IMR-90 (cell line): ENCODE measurements around the gene ZBTB26. TPM values are rescaled to one million over a fixed set of nuclear protein-coding genes. Genes with fewer than 3 reads are reported as not detected.

ENCODE experiments used
- ATAC-seq: fragments of 200-7000 bp; cut with Tn5 transposase; 2 replicates; pipeline ENCODE4 v1.9.1; 2020; ENCODE audit warnings: low read depth, mild to moderate bottlenecking, moderate library complexity
- BruUV-seq: library from RNA; stranded (reverse); fragments of 400-500 nt; replicated peaks from 2 replicates; lab custom pipeline; 2021; lab: Mats Ljungman, UMichigan
- CTCF ChIA-PET: fragments of 300-600 bp; formaldehyde crosslinking; extraction: SDS; loops from one replicate; lab custom pipeline; 2021; ENCODE audit warnings: antibody characterized with exemption; lab: Yijun Ruan, JAX
- POLR2A ChIA-PET: fragments of 300-600 bp; sonication (Branson Sonifier 250); formaldehyde crosslinking; loops from one replicate; lab custom pipeline; 2022; ENCODE audit warnings: antibody characterized with exemption; ENCODE audit not compliant: unreplicated experiment; lab: Charles Lee
- DNase-seq: peaks from one replicate; pipeline ENCODE4 v3.0.0; 2013
- H2AFZ ChIP-seq: replicated peaks from 2 replicates; pipeline ENCODE3; 2013; ENCODE audit warnings: low read length, mild to moderate bottlenecking; ENCODE audit not compliant: poor library complexity
- H2AK5ac ChIP-seq: 2 replicates; pipeline ENCODE4 v1.6.1; 2013; ENCODE audit warnings: low read depth, low read length, inconsistent platforms
- H2AK9ac ChIP-seq: replicated peaks from 2 replicates; pipeline ENCODE3; 2013; ENCODE audit warnings: mild to moderate bottlenecking, low read depth, low read length, moderate library complexity; ENCODE audit not compliant: poor library complexity
- H2BK120ac ChIP-seq: 2 replicates; pipeline ENCODE4 v1.6.1; 2013; ENCODE audit warnings: low read depth, low read length, inconsistent platforms
- H2BK15ac ChIP-seq: 3 replicates; pipeline ENCODE4 v1.6.1; 2013; ENCODE audit warnings: low read depth, low read length, inconsistent platforms
- H2BK20ac ChIP-seq: 2 replicates; pipeline ENCODE4 v1.6.1; 2013; ENCODE audit warnings: low read depth, mild to moderate bottlenecking, inconsistent platforms, low read length, moderate library complexity
- H2BK5ac ChIP-seq: 2 replicates; pipeline ENCODE4 v1.6.1; 2013; ENCODE audit warnings: mild to moderate bottlenecking, low read depth, low read length, inconsistent platforms; ENCODE audit not compliant: poor library complexity, severe bottlenecking
- H3K14ac ChIP-seq: replicated peaks from 2 replicates; pipeline ENCODE4 v1.6.1; 2013; ENCODE audit warnings: low read depth, low read length, inconsistent platforms
- H3K18ac ChIP-seq: 2 replicates; pipeline ENCODE4 v1.6.1; 2013; ENCODE audit warnings: low read depth, low read length, control low read depth
- H3K23ac ChIP-seq: 2 replicates; pipeline ENCODE4 v1.6.1; 2013; ENCODE audit warnings: low read depth, low read length, inconsistent platforms
- H3K27ac ChIP-seq: 2 replicates; pipeline ENCODE4 v1.5.1; 2013; ENCODE audit warnings: mild to moderate bottlenecking, control low read depth, low read length; ENCODE audit not compliant: insufficient read depth
- H3K27me3 ChIP-seq: 2 replicates; pipeline ENCODE4 v1.6.1; 2013; ENCODE audit warnings: low read length; ENCODE audit not compliant: control insufficient read depth, insufficient read depth
- H3K36me3 ChIP-seq: 2 replicates; pipeline ENCODE4 v1.6.1; 2013; ENCODE audit warnings: low read length, mixed read lengths; ENCODE audit not compliant: control insufficient read depth, insufficient read depth
- H3K4ac ChIP-seq: 2 replicates; pipeline ENCODE4 v1.6.1; 2013; ENCODE audit warnings: low read depth, low read length, inconsistent platforms
- H3K4me1 ChIP-seq: 2 replicates; pipeline ENCODE4 v1.6.1; 2013; ENCODE audit warnings: low read length, mixed read lengths; ENCODE audit not compliant: control insufficient read depth, insufficient read depth
- H3K4me2 ChIP-seq: 2 replicates; pipeline ENCODE4 v1.6.1; 2013; ENCODE audit warnings: low read depth, mild to moderate bottlenecking, control low read depth, low read length, moderate library complexity
- H3K4me3 ChIP-seq: 2 replicates; pipeline ENCODE4 v1.5.1; 2013; ENCODE audit warnings: low read depth, mild to moderate bottlenecking, control low read depth, low read length, moderate library complexity; ENCODE audit not compliant: insufficient read depth
- H3K56ac ChIP-seq: 2 replicates; pipeline ENCODE4 v1.6.1; 2013; ENCODE audit warnings: low read length, inconsistent platforms; ENCODE audit not compliant: insufficient read depth; ENCODE audit errors: extremely low read depth
- H3K79me1 ChIP-seq, 2 experiments: 2 replicates each; pipeline ENCODE4 v1.6.1; 2013; ENCODE audit warnings: low read length in 2 of 2, inconsistent platforms in 1 of 2, low read depth in 1 of 2
- H3K9ac ChIP-seq: 2 replicates; pipeline ENCODE4 v1.6.1; 2013; ENCODE audit warnings: low read depth, low read length, control low read depth
- H3K9me1 ChIP-seq: 2 replicates; pipeline ENCODE4 v1.6.1; 2013; ENCODE audit warnings: low read length, inconsistent platforms; ENCODE audit not compliant: insufficient read depth
- H3K9me3 ChIP-seq: 2 replicates; pipeline ENCODE4 v1.6.1; 2013; ENCODE audit warnings: low read length; ENCODE audit not compliant: control insufficient read depth, insufficient read depth
- H4K20me1 ChIP-seq: 2 replicates; pipeline ENCODE4 v1.6.1; 2013; ENCODE audit warnings: low read length, inconsistent platforms; ENCODE audit not compliant: insufficient read depth
- H4K5ac ChIP-seq: 2 replicates; pipeline ENCODE4 v1.6.1; 2013; ENCODE audit warnings: mild to moderate bottlenecking, low read depth, low read length, control low read depth
- H4K8ac ChIP-seq, 2 experiments: 2 replicates each; pipeline ENCODE4 v1.6.1; 2013; ENCODE audit warnings: low read depth in 2 of 2, low read length in 2 of 2, control low read depth in 1 of 2, inconsistent platforms in 1 of 2
- H4K91ac ChIP-seq: 2 replicates; pipeline ENCODE4 v1.6.1; 2013; ENCODE audit warnings: low read depth, low read length, inconsistent platforms; ENCODE audit not compliant: insufficient read depth
- BHLHE40 ChIP-seq: fragments of 150-350 bp; IDR thresholded peaks from 2 replicates; pipeline ENCODE4 v1.6.1; 2016; ENCODE audit warnings: mild to moderate bottlenecking, low read depth, low read length
- CEBPB ChIP-seq: IDR thresholded peaks from 2 replicates; pipeline ENCODE4 v1.6.1; 2012; ENCODE audit warnings: low read depth, low read length, improper control_type of control experiment
- CHD1 ChIP-seq: IDR thresholded peaks from 2 replicates; pipeline ENCODE4 v1.6.1; 2012; ENCODE audit warnings: low read depth, low read length, improper control_type of control experiment
- CTCF ChIP-seq: conservative IDR thresholded peaks from 2 replicates; pipeline ENCODE4 v1.5.1; 2012; ENCODE audit warnings: mild to moderate bottlenecking, low read depth, low read length, improper control_type of control experiment
- FOS ChIP-seq: fragments of 150-350 bp; IDR thresholded peaks from 2 replicates; pipeline ENCODE4 v1.6.1; 2016; ENCODE audit warnings: low read depth, low read length
- MAFK ChIP-seq: IDR thresholded peaks from 2 replicates; pipeline ENCODE4 v1.6.1; 2012; ENCODE audit warnings: low read depth, low read length, improper control_type of control experiment
- NFE2L2 ChIP-seq: fragments of 150-350 bp; IDR thresholded peaks from 2 replicates; pipeline ENCODE4 v1.6.1; 2016; ENCODE audit warnings: low read depth, mild to moderate bottlenecking, low read length
- POLR2A ChIP-seq: IDR thresholded peaks from 2 replicates; pipeline ENCODE4 v1.6.1; 2012; ENCODE audit warnings: mild to moderate bottlenecking, low read depth, low read length
- RAD21 ChIP-seq: IDR thresholded peaks from 2 replicates; pipeline ENCODE4 v1.6.1; 2012; ENCODE audit warnings: low read length, improper control_type of control experiment
- RCOR1 ChIP-seq: IDR thresholded peaks from 2 replicates; pipeline ENCODE4 v1.6.1; 2012; ENCODE audit warnings: mild to moderate bottlenecking, low read length, improper control_type of control experiment; ENCODE audit not compliant: insufficient replicate concordance
- SMC3 ChIP-seq: fragments of 150-350 bp; IDR thresholded peaks from 2 replicates; pipeline ENCODE4 v1.6.1; 2016; ENCODE audit warnings: low read depth, mild to moderate bottlenecking, antibody characterized with exemption, low read length, moderate library complexity
- WGBS, 2 experiments: methylation state at CpG; one replicate each; pipeline versions ENCODE4 v1.1.5 to v1.1.7; 2013; ENCODE audit warnings: missing lambda C conversion rate in 2 of 2; ENCODE audit not compliant: insufficient read length in 1 of 2; ENCODE audit errors: extremely low coverage in 2 of 2; 5-methylcytosine and 5-hydroxymethylcytosine counted together
- dilution Hi-C: fragments of 300-500 bp; cut with HindIII; formaldehyde crosslinking; loops from one replicate; pipeline ENCODE4 v1.14.3; 2018; ENCODE audit warnings: low sequenced_read_pairs; ENCODE audit not compliant: unreplicated experiment
- in situ Hi-C: fragments of 300-500 bp; cut with MboI; formaldehyde crosslinking; loops from 3 replicates; pipeline ENCODE4 v1.14.3; 2019; ENCODE audit warnings: low sequenced_read_pairs, inconsistent platforms, mixed read lengths
- intact Hi-C: fragments of 100-400 bp; cut with micrococcal nuclease; formaldehyde crosslinking; loops from 2 replicates; pipeline ENCODE4 v1.10.0; 2022
- polyA plus RNA-seq, 3 experiments: library from polyadenylated mRNA; depleted of rRNA; stranded (reverse); fragments of >200 nt; gene quantifications; 2 replicates each; pipeline ENCODE4 v1.2.3, GENCODE V29; 2012; ENCODE audit warnings: low replicate concordance in 1 of 3
- total RNA-seq: library from RNA; depleted of rRNA; stranded (reverse); fragments of >200 nt; gene quantifications from 2 replicates; pipeline ENCODE4 v1.2.3, GENCODE V29; 2012
- TF ChIP-seq, protein P1 (sequence below): fragments of 150-350 bp; IDR thresholded peaks from 2 replicates; pipeline ENCODE4 v1.6.1; 2016; ENCODE audit warnings: low read depth, mild to moderate bottlenecking, low read length, moderate library complexity, borderline replicate concordance
- TF ChIP-seq, protein P2 (sequence below): fragments of 150-350 bp; IDR thresholded peaks from 2 replicates; pipeline ENCODE4 v1.6.1; 2017; ENCODE audit warnings: mild to moderate bottlenecking, antibody characterized with exemption, low read length, low read depth

ZBTB26 gene
- total and polyA plus RNA-seq, 2 of the 4 experiments (the other 2 are of a cell fraction) = 3.1 to 6.1 TPM

- Histone ChIP-seq H2AK9ac (peak within 1 kb of the TSS; percentile 95), H3K9me3 (no peaks in the 10 kb centered on the region), H3K18ac (peak within 1 kb of the TSS; percentile 65), H2BK15ac (peak within 1 kb of the TSS; percentile 56; the same call in 1 of the 3 replicates), H3K4me1 (0 out of 2 replicates have a peak, but pooled peaks cover 2% of the 10 kb centered on the region), H3K56ac (peak within 1 kb of the TSS; percentile 93), H3K36me3 (no peaks in the 10 kb centered on the region; the same call in 1 of the 2 replicates), H2BK20ac (no peak within 1 kb of the TSS), H3K14ac (peak within 1 kb of the TSS; percentile 99), H2BK120ac (peak within 1 kb of the TSS; percentile 82), H2BK5ac (peak within 1 kb of the TSS; percentile 83), H3K9ac (peak within 1 kb of the TSS; percentile 98), H4K8ac (peak within 1 kb of the TSS; percentile 94 to 100), H4K91ac (peak within 1 kb of the TSS; percentile 83), H3K4me3 (peak within 1 kb of the TSS; percentile 99), H2AK5ac (peak within 1 kb of the TSS; percentile 85), H2AFZ (peak within 1 kb of the TSS; percentile 94), H3K4me2 (peak within 1 kb of the TSS; percentile 96), H3K9me1 (no peaks in the 10 kb centered on the region), H3K79me1 (peaks cover 6 to 9% of the 10 kb centered on the region in 2 experiments; a peak in 2 of 4 replicates), H4K20me1 (peaks cover 11% of the 10 kb centered on the region; the same call in 1 of the 2 replicates), H4K5ac (peak within 1 kb of the TSS; percentile 77), H3K4ac (peak within 1 kb of the TSS; percentile 97), H3K27ac (peak within 1 kb of the TSS; percentile 95), H3K23ac (peak within 1 kb of the TSS; percentile 100), H3K27me3 (no peaks in the 10 kb centered on the region)
- WGBS, 2 experiments = 1% methylated on average over 11 of the region's 77 CpGs; no CpG with 5 or more reads in 1 of the 2 experiments
- DNase-seq (peak; percentile 100), ATAC-seq (peak; percentile 95)
- dilution Hi-C loops (no loop called here), in situ Hi-C loops (no loop called here), intact Hi-C loops (loop anchor here (2.0 kb wide), 3 partner anchors 36 to 446 kb away; partner anchors contain the start of gene RABGAP1)
- no TSS peak for BruUV-seq
- CTCF ChIA-PET = interaction anchor here (0.5 kb wide), 1 partner anchor 757 kb away, joined by 4 read pairs; no protein-coding TSS in a partner anchor
- POLR2A ChIA-PET = no interaction called here
- TF ChIP-seq CTCF (no peak), BHLHE40 (peak; percentile 80), NFE2L2 (no peak), RAD21 (no peak), CHD1 (no peak), FOS (no peak), CEBPB (peak; percentile 98), SMC3 (no peak), POLR2A (peak; percentile 83), RCOR1 (peak; percentile 83), MAFK (0 out of 2 replicates have a peak, but pooled peaks have one; percentile 3)
- TF ChIP-seq, protein P1, sequence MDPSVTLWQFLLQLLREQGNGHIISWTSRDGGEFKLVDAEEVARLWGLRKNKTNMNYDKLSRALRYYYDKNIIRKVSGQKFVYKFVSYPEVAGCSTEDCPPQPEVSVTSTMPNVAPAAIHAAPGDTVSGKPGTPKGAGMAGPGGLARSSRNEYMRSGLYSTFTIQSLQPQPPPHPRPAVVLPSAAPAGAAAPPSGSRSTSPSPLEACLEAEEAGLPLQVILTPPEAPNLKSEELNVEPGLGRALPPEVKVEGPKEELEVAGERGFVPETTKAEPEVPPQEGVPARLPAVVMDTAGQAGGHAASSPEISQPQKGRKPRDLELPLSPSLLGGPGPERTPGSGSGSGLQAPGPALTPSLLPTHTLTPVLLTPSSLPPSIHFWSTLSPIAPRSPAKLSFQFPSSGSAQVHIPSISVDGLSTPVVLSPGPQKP = no peak
- TF ChIP-seq, protein P2, sequence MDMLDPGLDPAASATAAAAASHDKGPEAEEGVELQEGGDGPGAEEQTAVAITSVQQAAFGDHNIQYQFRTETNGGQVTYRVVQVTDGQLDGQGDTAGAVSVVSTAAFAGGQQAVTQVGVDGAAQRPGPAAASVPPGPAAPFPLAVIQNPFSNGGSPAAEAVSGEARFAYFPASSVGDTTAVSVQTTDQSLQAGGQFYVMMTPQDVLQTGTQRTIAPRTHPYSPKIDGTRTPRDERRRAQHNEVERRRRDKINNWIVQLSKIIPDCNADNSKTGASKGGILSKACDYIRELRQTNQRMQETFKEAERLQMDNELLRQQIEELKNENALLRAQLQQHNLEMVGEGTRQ = peak; percentile 98
Observed at GRCh38 chr9:122904823-122905710, 26.2 kb downstream of the ZBTB26 start, which contains the start of gene RC3H2. TSS of gene RC3H2 (minus strand) at chr9:122905359. CDS start at chr9:122897509, 7,850 bp downstream.
